IPS-NIHi7 (cell line): ENCODE results near the gene DNAH2.
"Not testable (repeated sequence)": the region's sequence is repeated elsewhere in the genome, so short reads cannot be mapped to it uniquely, and the experiment has no call there.

Source experiments
- DNase-seq: peaks from one replicate; pipeline ENCODE4 v3.0.0; 2012; ENCODE audit warnings: mixed read lengths; ENCODE audit errors: extremely low spot score

DNAH2 gene

GRCh38 chr17:7850701-7851437 lies 133.3 kb downstream of the DNAH2 start:
- DNase-seq: no peak

DNA sequence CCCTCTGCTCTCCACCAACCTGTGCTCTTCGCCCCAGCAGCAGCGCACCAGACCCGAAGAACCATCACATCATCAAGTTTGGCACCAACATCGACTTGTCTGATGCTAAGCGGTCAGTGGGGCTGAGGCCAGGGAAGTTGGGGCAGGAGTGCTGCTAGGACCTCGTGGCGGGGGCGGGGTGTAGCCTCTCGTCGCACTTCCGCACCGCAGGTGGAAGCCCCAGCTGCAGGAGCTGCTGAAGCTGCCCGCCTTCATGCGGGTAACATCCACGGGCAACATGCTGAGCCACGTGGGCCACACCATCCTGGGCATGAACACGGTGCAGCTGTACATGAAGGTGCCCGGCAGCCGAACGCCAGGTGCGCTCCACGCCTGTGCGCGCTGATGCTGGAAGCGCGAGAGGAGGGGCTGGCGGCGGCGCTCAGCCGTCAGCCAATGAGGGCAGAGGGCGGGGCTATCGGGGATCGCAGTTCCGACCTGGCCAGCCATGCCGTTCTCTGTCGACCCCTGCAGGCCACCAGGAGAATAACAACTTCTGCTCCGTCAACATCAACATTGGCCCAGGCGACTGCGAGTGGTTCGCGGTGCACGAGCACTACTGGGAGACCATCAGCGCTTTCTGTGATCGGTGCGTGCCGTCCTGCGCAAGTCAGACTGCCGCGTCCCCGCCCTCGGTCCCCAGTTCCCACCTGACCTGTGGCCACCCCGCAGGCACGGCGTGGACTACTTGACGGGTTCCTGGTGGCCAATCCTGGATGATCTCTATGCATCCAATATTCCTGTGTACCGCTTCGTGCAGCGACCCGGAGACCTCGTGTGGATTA lies 134.1 kb downstream of the DNAH2 start:
- DNase-seq: peak; percentile 84

GRCh38 chr17:7852262-7852670 lies 134.7 kb downstream of the DNAH2 start:
- DNase-seq: no peak

DNA sequence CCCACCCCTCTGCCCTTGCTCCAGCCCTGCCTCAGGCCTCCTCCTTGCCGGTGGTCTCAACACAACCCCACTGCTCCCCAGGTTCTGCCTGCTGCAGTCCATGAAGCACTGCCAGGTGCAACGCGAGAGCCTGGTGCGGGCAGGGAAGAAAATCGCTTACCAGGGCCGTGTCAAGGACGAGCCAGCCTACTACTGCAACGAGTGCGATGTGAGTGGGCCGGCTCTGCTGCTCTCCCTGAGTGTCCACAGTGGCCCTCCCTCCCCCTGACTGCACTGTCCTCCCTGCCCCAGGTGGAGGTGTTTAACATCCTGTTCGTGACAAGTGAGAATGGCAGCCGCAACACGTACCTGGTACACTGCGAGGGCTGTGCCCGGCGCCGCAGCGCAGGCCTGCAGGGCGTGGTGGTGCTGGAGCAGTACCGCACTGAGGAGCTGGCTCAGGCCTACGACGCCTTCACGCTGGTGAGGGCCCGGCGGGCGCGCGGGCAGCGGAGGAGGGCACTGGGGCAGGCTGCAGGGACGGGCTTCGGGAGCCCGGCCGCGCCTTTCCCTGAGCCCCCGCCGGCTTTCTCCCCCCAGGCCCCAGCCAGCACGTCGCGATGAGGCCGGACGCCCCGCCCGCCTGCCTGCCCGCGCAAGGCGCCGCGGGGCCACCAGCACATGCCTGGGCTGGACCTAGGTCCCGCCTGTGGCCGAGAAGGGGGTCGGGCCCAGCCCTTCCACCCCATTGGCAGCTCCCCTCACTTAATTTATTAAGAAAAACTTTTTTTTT lies 135.6 kb downstream of the DNAH2 start:
- no peak for DNase-seq

DNA sequence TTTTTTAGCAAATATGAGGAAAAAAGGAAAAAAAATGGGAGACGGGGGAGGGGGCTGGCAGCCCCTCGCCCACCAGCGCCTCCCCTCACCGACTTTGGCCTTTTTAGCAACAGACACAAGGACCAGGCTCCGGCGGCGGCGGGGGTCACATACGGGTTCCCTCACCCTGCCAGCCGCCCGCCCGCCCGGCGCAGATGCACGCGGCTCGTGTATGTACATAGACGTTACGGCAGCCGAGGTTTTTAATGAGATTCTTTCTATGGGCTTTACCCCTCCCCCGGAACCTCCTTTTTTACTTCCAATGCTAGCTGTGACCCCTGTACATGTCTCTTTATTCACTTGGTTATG lies 136.1 kb downstream of the DNAH2 start:
- DNase-seq: no peak

DNA sequence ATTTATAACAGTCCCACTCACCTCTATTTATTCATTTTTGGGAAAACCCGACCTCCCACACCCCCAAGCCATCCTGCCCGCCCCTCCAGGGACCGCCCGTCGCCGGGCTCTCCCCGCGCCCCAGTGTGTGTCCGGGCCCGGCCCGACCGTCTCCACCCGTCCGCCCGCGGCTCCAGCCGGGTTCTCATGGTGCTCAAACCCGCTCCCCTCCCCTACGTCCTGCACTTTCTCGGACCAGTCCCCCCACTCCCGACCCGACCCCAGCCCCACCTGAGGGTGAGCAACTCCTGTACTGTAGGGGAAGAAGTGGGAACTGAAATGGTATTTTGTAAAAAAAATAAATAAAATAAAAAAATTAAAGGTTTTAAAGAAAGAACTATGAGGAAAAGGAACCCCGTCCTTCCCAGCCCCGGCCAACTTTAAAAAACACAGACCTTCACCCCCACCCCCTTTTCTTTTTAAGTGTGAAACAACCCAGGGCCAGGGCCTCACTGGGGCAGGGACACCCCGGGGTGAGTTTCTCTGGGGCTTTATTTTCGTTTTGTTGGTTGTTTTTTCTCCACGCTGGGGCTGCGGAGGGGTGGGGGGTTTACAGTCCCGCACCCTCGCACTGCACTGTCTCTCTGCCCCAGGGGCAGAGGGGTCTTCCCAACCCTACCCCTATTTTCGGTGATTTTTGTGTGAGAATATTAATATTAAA lies 136.7 kb downstream of the DNAH2 start:
- DNase-seq: no peak

GRCh38 chr17:7854851-7855659 lies 137.5 kb downstream of the DNAH2 start, which contains the start of gene TMEM88:
TSS of gene TMEM88 (plus strand) at chr17:7855066. CDS start at chr17:7855075, 9 bp downstream.
- peak; percentile 58 for DNase-seq

- DNase-seq: no peak
Observed at GRCh38 chr17:7855660-7856010, 138.1 kb downstream of the DNAH2 start.

- DNase-seq: no peak
Observed at GRCh38 chr17:7856011-7856810, 138.7 kb downstream of the DNAH2 start.

DNA sequence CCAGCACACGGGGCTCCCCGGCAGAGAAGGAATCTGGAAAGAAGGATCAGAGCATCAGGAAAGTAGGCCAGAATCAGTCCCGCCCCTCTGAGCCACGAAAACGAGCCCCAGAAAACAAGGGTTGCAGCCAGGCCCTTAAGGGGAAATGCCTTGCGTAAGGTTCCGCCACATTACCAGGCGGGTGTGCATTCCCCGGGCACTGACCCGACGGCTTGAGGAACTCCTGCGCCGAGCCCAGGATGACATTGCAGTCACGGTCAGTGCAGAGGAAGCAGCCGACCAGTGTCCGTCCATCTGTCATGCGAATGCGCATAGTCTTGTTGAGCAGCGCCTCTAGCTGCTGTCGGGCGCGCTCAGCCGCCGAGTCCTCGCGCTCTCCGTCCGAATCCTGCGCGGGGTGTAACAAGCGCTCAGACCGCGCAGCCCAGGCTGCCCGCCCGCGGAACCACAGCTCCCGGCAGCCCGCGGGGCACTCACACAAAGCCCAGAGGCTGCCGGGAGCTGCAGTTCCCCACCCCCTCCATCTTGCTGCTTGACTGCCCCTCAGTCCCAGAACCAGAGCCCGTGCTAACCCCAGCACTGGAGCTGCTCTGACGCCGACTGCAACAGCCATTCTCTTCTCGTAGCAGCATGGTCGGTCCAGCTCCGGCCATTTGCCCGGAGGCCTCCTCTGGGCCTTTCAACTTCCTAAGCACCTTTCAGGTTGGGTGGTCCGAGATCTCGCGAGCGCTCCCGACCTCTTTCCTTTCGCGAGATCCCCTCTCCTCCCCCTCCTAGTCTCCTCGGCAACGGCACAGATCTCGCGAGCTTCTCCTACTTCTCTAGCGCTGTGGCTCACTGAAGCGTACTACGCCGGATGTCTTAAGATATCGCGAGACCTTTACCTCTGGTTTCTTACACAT lies 139.5 kb downstream of the DNAH2 start, which contains the start of gene NAA38:
TSS of gene NAA38 (minus strand) at position 749 of the 902 bp plus-strand sequence. CDS start at position 653, 96 bp downstream.
- peak; percentile 88 for DNase-seq

DNA sequence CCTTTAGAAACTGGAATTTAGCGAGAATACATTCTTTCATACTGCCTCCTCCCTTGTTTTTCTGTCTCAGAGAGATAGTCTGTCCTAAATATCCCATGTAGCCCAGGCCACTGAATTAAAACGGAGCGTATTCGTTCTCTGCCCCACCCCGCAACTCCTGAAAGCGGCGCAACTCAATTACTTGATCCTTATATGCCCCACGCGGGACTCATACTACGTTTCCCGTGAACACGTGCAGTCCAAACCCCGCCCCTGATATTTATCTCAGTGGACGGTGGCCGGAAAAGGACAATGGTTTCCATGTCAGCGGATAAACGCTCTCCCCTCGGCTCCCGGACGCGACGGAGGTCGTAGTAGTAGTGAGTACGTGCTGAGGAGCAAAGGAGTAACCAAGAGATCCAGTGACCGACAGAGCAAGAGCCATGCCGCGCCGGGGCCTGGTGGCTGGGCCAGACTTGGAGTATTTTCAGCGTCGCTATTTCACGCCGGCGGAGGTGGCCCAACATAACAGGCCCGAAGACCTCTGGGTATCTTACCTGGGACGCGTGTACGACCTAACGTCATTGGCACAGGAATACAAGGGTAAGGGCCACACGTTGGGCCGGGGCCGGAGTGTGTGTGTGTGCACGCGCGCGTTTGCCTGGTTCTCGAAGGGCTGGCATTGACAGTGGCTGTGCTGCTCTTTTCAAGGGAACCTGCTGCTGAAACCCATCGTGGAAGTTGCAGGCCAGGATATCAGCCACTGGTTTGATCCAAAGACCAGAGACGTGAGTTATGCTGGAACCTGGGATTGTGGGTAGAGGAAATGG lies 140.4 kb downstream of the DNAH2 start, which contains the start of gene CYB5D1:
TSS of gene CYB5D1 (plus strand) at position 291 of the 809 bp plus-strand sequence. CDS start at position 423, 132 bp downstream.
- DNase-seq: peak; percentile 57

DNA sequence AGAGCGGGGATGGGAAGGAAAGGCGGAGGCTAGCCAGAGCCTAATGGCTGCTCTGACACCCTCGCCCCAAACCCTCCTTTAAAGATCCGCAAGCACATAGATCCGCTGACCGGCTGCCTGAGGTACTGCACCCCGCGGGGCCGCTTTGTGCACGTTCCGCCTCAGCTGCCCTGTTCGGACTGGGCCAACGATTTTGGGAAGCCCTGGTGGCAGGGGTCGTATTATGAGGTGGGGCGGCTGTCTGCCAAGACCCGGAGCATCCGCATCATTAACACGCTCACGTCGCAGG lies 140.9 kb downstream of the DNAH2 start:
- peak; percentile 61 for DNase-seq

DNA sequence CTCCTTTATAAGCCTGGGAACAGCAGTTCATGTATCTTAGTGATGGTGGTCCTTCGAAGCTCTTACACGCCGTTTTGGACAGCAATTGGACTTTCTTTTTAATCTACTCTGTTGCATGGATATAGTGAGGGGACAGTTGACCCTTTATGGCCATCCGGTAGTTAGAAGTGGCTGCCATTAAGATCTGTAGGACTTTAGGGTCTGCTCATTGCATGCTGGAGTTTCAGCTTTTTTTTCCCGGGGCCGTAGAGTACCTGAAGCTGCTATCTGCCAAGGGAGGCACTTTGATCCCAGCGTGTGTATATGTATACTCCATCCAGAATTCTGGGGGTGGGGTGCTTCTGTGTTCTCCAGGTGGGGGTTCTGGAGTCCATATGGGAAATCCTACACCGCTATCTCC lies 141.5 kb downstream of the DNAH2 start:
- no peak for DNase-seq

GRCh38 chr17:7862692-7863437 lies 145.3 kb downstream of the DNAH2 start:
- DNase-seq: peak; percentile 69

- not testable (repeated sequence) for DNase-seq
Observed at GRCh38 chr17:7864384-7864783, 146.8 kb downstream of the DNAH2 start.

DNA sequence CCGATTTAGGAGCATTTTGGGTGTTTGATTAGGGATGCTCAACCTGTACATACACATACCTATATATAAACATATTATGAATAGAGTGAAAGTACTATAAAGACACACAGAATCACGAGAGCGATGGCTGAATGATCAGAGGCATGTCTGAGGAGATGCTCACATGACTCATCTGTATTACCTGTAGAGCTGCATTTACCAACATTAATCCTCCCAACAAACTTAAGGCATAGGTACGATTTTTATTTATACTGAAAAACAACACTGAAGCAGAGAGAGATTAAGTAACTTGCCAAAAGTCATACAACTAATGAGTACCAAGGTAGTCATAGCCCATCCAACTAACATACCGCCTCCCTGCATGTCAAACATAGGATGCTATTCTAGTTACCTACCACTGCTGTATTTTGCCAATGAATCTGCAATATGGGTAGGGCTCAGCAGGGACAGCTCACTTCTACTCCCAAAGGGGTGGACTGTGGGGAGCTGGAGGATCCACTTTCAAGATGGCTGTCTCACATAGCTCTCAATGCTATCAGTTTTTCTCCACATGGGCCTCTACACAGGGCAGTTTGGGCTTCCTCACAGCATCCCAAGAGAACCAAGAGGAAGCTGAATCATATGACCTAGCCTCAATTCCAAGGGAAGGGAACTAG lies 147.6 kb downstream of the DNAH2 start:
- DNase-seq: no peak

- no peak for DNase-seq
Observed at GRCh38 chr17:7867881-7868329, 150.4 kb downstream of the DNAH2 start.
